K562 (cell line): ENCODE data around the gene RRBP1. TPM values are rescaled to one million over a fixed set of nuclear protein-coding genes. Genes with fewer than 3 reads are reported as not detected.

Experiments
- ATAC-seq: fragments of 200-7000 bp; cut with Tn5 transposase; 3 replicates; pipeline ENCODE4 v1.9.1; 2020; ENCODE audit warnings: moderate library complexity
- BruUV-seq: library from RNA; stranded (reverse); fragments of 400-500 nt; replicated peaks from 2 replicates; lab custom pipeline; 2021; lab: Mats Ljungman, UMichigan
- CTCF ChIA-PET: fragments of 300-600 bp; formaldehyde crosslinking; extraction: SDS; loops from one replicate; lab custom pipeline; 2021; ENCODE audit warnings: low intra/inter-chr PET ratio; lab: Yijun Ruan, JAX
- POLR2A ChIA-PET: fragments of 300-600, 350-650 bp; sonication (Branson Sonifier 250); formaldehyde crosslinking; extraction: SDS; loops from one replicate; lab custom pipeline; 2021; ENCODE audit warnings: antibody characterized with exemption, inconsistent platforms; lab: Yijun Ruan, JAX
- DNase-seq, 4 experiments: peaks; one replicate each; pipeline versions ENCODE4 v3.0.0 to v3.0.0-alpha.2; 2011 to 2018; ENCODE audit warnings: low spot score in 3 of 4, mixed read lengths in 3 of 4; ENCODE audit errors: extremely low read depth in 1 of 4
- FAIRE-seq: peaks from 2 replicates; lab custom pipeline; 2011; peaks lifted over from hg19 to GRCh38; lab: Jason Lieb, UNC
- H2AFZ ChIP-seq: 2 replicates; pipeline ENCODE4 v1.6.0; 2011; ENCODE audit warnings: low read depth, low read length, control low read depth, inconsistent platforms
- H3K27ac ChIP-seq: fragments of 200-600 bp; 3 replicates; pipeline ENCODE4 v1.8.0; 2011; ENCODE audit warnings: low read depth, mild to moderate bottlenecking, control low read depth, inconsistent platforms, low read length, moderate library complexity, mixed read lengths; ENCODE audit errors: extremely low read depth
- H3K27me3 ChIP-seq, 2 experiments: fragments of 300-600 bp in 1 of 2; 2 replicates in 1 of 2; 3 replicates in 1 of 2; pipeline versions ENCODE4 v1.6.0 to v1.8.0; 2011; ENCODE audit warnings: inconsistent platforms in 2 of 2, low read length in 2 of 2, mild to moderate bottlenecking in 1 of 2, mixed read lengths in 1 of 2, moderate library complexity in 1 of 2; ENCODE audit not compliant: control insufficient read depth in 2 of 2, insufficient read depth in 2 of 2
- H3K36me3 ChIP-seq: fragments of 300-600 bp; 3 replicates; pipeline ENCODE4 v1.8.0; 2011; ENCODE audit warnings: mild to moderate bottlenecking, low read length, inconsistent platforms; ENCODE audit not compliant: control insufficient read depth, insufficient read depth
- H3K4me1 ChIP-seq, 2 experiments: fragments of 200-600 bp in 1 of 2; replicated peaks in 1 of 2; 2 replicates in 1 of 2; 3 replicates in 1 of 2; pipeline versions ENCODE4 v1.5.1 to v1.8.0; 2011; ENCODE audit warnings: inconsistent platforms in 2 of 2, low read length in 2 of 2, mild to moderate bottlenecking in 1 of 2, mixed read lengths in 1 of 2, moderate library complexity in 1 of 2; ENCODE audit not compliant: control insufficient read depth in 2 of 2, insufficient read depth in 2 of 2
- H3K4me2 ChIP-seq: 2 replicates; pipeline ENCODE4 v1.6.1; 2011; ENCODE audit warnings: low read length, control low read depth, inconsistent platforms, mixed read lengths; ENCODE audit not compliant: insufficient read depth
- H3K4me3 ChIP-seq: fragments of 200-600 bp; sonication (generic), shearing (Covaris generic); 2 replicates; pipeline ENCODE4 v1.5.1; 2016; ENCODE audit warnings: control low read depth, inconsistent platforms
- H3K79me2 ChIP-seq: fragments of 200-600 bp; 3 replicates; pipeline ENCODE4 v1.8.0; 2011; ENCODE audit warnings: low read length, inconsistent platforms; ENCODE audit not compliant: control insufficient read depth, insufficient read depth
- H3K9ac ChIP-seq, 2 experiments: 2 replicates each; pipeline versions ENCODE4 v1.6.0 to v1.6.1; 2011; ENCODE audit warnings: low read depth in 2 of 2, low read length in 2 of 2, control low read depth in 1 of 2, inconsistent platforms in 1 of 2, mild to moderate bottlenecking in 1 of 2, mixed read lengths in 1 of 2; ENCODE audit not compliant: insufficient read depth in 1 of 2
- H3K9me1 ChIP-seq: one replicate; pipeline ENCODE4 v1.6.0; 2011; ENCODE audit warnings: inconsistent platforms, mild to moderate bottlenecking, low read length, moderate library complexity; ENCODE audit not compliant: control insufficient read depth, insufficient read depth
- H3K9me3 ChIP-seq: replicated peaks from 2 replicates; pipeline ENCODE4 v1.5.1; 2011; ENCODE audit warnings: low read depth, low read length, inconsistent platforms; ENCODE audit not compliant: control insufficient read depth, insufficient read depth
- H4K20me1 ChIP-seq: replicated peaks from 2 replicates; pipeline ENCODE4 v1.6.1; 2011; ENCODE audit warnings: low read length, inconsistent platforms, mixed read lengths; ENCODE audit not compliant: control insufficient read depth, insufficient read depth
- CHD4 ChIP-seq: fragments of 200-600 bp; sonication (generic); IDR thresholded peaks from 3 replicates; pipeline ENCODE4 v1.6.1; 2012; ENCODE audit warnings: low read depth, mild to moderate bottlenecking, mixed read lengths, low read length, inconsistent platforms; ENCODE audit not compliant: insufficient read depth, insufficient replicate concordance, poor library complexity, severe bottlenecking
- KLF1 ChIP-seq: fragments of 450-650 bp; IDR thresholded peaks from 2 replicates; pipeline ENCODE4 v1.6.1; 2016; ENCODE audit warnings: missing genetic modification characterization, missing compliant biosample characterization
- PRMT5 ChIP-seq: sonication (generic); formaldehyde crosslinking; IDR thresholded peaks from 2 replicates; pipeline ENCODE4 v1.5.0; 2020; ENCODE audit warnings: missing genetic modification reagents
- TAF9B ChIP-seq: fragments of 450-650 bp; IDR thresholded peaks from 2 replicates; pipeline ENCODE4 v1.6.1; 2018; ENCODE audit warnings: mild to moderate bottlenecking; ENCODE audit not compliant: partially characterized antibody
- ZNF174 ChIP-seq: fragments of 250-450 bp; sonication (Bioruptor Pico); IDR thresholded peaks from 2 replicates; pipeline ENCODE4 v1.4.0; 2020; ENCODE audit warnings: mild to moderate bottlenecking
- ZNF184 ChIP-seq: sonication (generic); formaldehyde crosslinking; IDR thresholded peaks from 2 replicates; pipeline ENCODE4 v1.5.0; 2020; ENCODE audit warnings: missing genetic modification reagents
- ZNF282 ChIP-seq: sonication (generic); formaldehyde crosslinking; IDR thresholded peaks from 2 replicates; pipeline ENCODE4 v1.8.1; 2023; ENCODE audit warnings: missing genetic modification reagents
- WGBS: fragments of 100-300 bp; shearing (Covaris generic); methylation state at CpG from one replicate; pipeline ENCODE4 v1.1.6; 2016; ENCODE audit warnings: low coverage, mixed read lengths; ENCODE audit not compliant: insufficient coverage; ENCODE audit errors: missing lambda C conversion rate; 5-methylcytosine and 5-hydroxymethylcytosine counted together
- in situ Hi-C: fragments of 300-500 bp; cut with MboI; formaldehyde crosslinking; loops from 4 replicates; pipeline ENCODE4 v1.15.0; 2018; ENCODE audit warnings: inconsistent platforms, mixed read lengths
- intact Hi-C: fragments of 100-400 bp; cut with micrococcal nuclease; formaldehyde crosslinking; loops from 2 replicates; pipeline ENCODE4 v1.14.2; 2022
- polyA plus RNA-seq, 8 experiments: library from polyadenylated mRNA; depleted of rRNA in 4 of 8; stranded (reverse) in 5 of 8; unstranded in 3 of 8; fragments of >200 nt; fragmentation: Nextera tagmentation in 2 of 8; fragmentation: Illumina TruSeq in 1 of 8; extraction: Ambion mirVana in 2 of 8; extraction: Trizol in 1 of 8; gene quantifications; 2 replicates each; pipeline versions ENCODE4 v1.2.1 to v1.2.3, GENCODE V29; 2011 to 2014; ENCODE audit warnings: inconsistent platforms in 1 of 8, missing spikeins in 1 of 8
- total RNA-seq, 7 experiments: library from RNA; depleted of rRNA in 6 of 7; stranded (reverse); fragments of >200 nt in 6 of 7; fragmentation: Illumina TruSeq in 2 of 7; extraction: Trizol in 2 of 7; gene quantifications; 2 replicates each; pipeline versions ENCODE4 v1.2.1 to v1.2.3, GENCODE V29; 2011 to 2021; ENCODE audit warnings: low replicate concordance in 1 of 7
- TF ChIP-seq, protein P1 (sequence below), 2 experiments: fragments of 450-650 bp in 1 of 2; sonication (generic) in 1 of 2; formaldehyde crosslinking; conservative IDR thresholded peaks; 2 replicates each; pipeline versions ENCODE4 v1.4.0 to v1.8.1; 2020 to 2022; ENCODE audit warnings: mild to moderate bottlenecking in 1 of 2, missing genetic modification reagents in 1 of 2

RRBP1 gene
- total and polyA plus RNA-seq, 9 of the 15 experiments (the other 6 are each of a cell fraction or from before 2014, with no cell fraction given) = 0.84 to 32.0 (median 17.6) TPM

DNA sequence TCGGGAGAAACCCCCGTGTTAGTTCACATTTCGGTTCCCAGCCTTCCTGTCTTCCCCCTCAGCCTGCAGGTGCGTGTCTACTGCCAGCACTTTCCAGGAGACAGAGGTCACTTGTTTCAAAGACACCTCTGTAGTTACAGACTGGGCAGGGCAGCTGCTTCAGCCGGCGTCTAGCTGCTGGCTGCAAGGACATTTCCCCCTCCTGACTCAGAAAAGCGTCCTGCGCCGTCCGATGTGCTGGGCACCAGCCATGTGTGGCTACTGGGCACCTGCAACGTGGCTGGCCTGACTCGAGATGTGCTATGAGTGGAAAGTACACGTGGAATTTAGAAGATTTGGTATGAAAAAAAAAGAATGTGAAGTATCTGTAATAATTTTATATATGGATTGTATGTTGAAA is 37.6 kb downstream of the RRBP1 start:
- Histone ChIP-seq H3K79me2 (no peaks in the 10 kb centered on the region; the same call in 2 of the 3 replicates), H3K27ac (no peak overlapping the region)
- no peak for FAIRE-seq

More for the DNA sequence above, 37.6 kb downstream of the RRBP1 start:
- CTCF ChIA-PET = no interaction called here
- H3K9me3 ChIP-seq = no peaks in the 10 kb centered on the region
- no TSS peak for BruUV-seq
- no peaks in the 10 kb centered on the region for H3K27me3 ChIP-seq
- H3K9me1 ChIP-seq = peaks cover 4% of the 10 kb centered on the region
- peaks cover 6% of the 10 kb centered on the region for H4K20me1 ChIP-seq
- in situ Hi-C loops = no loop called here
- H3K9ac ChIP-seq = no peak overlapping the region
- no peak overlapping the region for H2AFZ ChIP-seq
- H3K36me3 ChIP-seq = 0 out of 3 replicates have a peak, but pooled peaks cover 12% of the 10 kb centered on the region
- no peak for ATAC-seq
- intact Hi-C loops = no loop called here
- WGBS = 82% methylated on average over 10 of the region's 13 CpGs
- no peak overlapping the region for H3K4me2 ChIP-seq
- POLR2A ChIA-PET = no interaction called here
- H3K4me3 ChIP-seq = no peak overlapping the region
- H3K4me1 ChIP-seq = peaks cover 0 to 15% of the 10 kb centered on the region in 2 experiments; a peak in 2 of 5 replicates
- DNase-seq = no peak
- TF ChIP-seq PRMT5 (CRISPR knock-in tag) (no peak), TAF9B (no peak), ZNF174 (CRISPR knock-in tag) (no peak), ZNF282 (CRISPR knock-in tag) (no peak), KLF1 (tag) (no peak), CHD4 (no peak), ZNF184 (CRISPR knock-in tag) (no peak)
- TF ChIP-seq, protein P1, sequence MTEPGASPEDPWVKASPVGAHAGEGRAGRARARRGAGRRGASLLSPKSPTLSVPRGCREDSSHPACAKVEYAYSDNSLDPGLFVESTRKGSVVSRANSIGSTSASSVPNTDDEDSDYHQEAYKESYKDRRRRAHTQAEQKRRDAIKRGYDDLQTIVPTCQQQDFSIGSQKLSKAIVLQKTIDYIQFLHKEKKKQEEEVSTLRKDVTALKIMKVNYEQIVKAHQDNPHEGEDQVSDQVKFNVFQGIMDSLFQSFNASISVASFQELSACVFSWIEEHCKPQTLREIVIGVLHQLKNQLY (CRISPR knock-in tag; conservative IDR thresholded peaks at IDR 0.05) = no peak
